Keratinocyte (primary cell): ENCODE data around the gene TRPM3. TPM values are rescaled to one million over a fixed set of nuclear protein-coding genes. Genes with fewer than 3 reads are reported as not detected.

Experiments
- DNase-seq: peaks from one replicate; pipeline ENCODE4 v3.0.0-alpha.2; 2011; ENCODE audit warnings: low read depth, missing footprints, low spot score
- FAIRE-seq: peaks from 2 replicates; lab custom pipeline; 2011; peaks lifted over from hg19 to GRCh38; lab: Jason Lieb, UNC
- H2AFZ ChIP-seq: 2 replicates; pipeline ENCODE4 v1.6.0; 2012; ENCODE audit warnings: low read length, control low read depth, inconsistent platforms; ENCODE audit not compliant: control insufficient read depth
- H3K27ac ChIP-seq: 2 replicates; pipeline ENCODE4 v1.5.1; 2011; ENCODE audit warnings: low read length; ENCODE audit not compliant: control insufficient read depth, insufficient read depth
- H3K27me3 ChIP-seq: 3 replicates; pipeline ENCODE4 v1.6.0; 2011; ENCODE audit warnings: low read length; ENCODE audit not compliant: control insufficient read depth, insufficient read depth; ENCODE audit errors: extremely low read depth
- H3K36me3 ChIP-seq, 2 experiments: 2 replicates in 1 of 2; 3 replicates in 1 of 2; pipeline ENCODE4 v1.5.1; 2011; ENCODE audit warnings: low read length in 2 of 2, mild to moderate bottlenecking in 1 of 2; ENCODE audit not compliant: control insufficient read depth in 2 of 2, insufficient read depth in 2 of 2; ENCODE audit errors: extremely low read depth in 1 of 2
- H3K4me1 ChIP-seq: 3 replicates; pipeline ENCODE4 v1.5.1; 2011; ENCODE audit warnings: low read length; ENCODE audit not compliant: control insufficient read depth, insufficient read depth; ENCODE audit errors: extremely low read depth
- H3K4me2 ChIP-seq: 3 replicates; pipeline ENCODE4 v1.6.0; 2011; ENCODE audit warnings: low read depth, low read length; ENCODE audit not compliant: control insufficient read depth, insufficient read depth; ENCODE audit errors: extremely low read depth
- H3K4me3 ChIP-seq, 3 experiments: fragments of 200-600 bp in 1 of 3; sonication (generic) in 1 of 3; 2 replicates in 2 of 3; 3 replicates in 1 of 3; pipeline ENCODE4 v1.5.1; 2011 to 2016; ENCODE audit warnings: low read length in 3 of 3, mild to moderate bottlenecking in 3 of 3, control low read depth in 2 of 3, inconsistent platforms in 1 of 3, low read depth in 1 of 3, mixed read lengths in 1 of 3, mixed run types in 1 of 3, moderate library complexity in 1 of 3; ENCODE audit not compliant: control insufficient read depth in 2 of 3, insufficient read depth in 2 of 3; ENCODE audit errors: extremely low read depth in 1 of 3
- H3K79me2 ChIP-seq: 2 replicates; pipeline ENCODE4 v1.6.0; 2012; ENCODE audit warnings: low read length; ENCODE audit not compliant: control insufficient read depth, insufficient read depth
- H3K9ac ChIP-seq: 3 replicates; pipeline ENCODE4 v1.6.0; 2011; ENCODE audit warnings: low read length; ENCODE audit not compliant: control insufficient read depth, insufficient read depth; ENCODE audit errors: extremely low read depth
- H3K9me1 ChIP-seq: 3 replicates; pipeline ENCODE4 v1.6.0; 2011; ENCODE audit warnings: low read length; ENCODE audit not compliant: control insufficient read depth, insufficient read depth; ENCODE audit errors: extremely low read depth
- H3K9me3 ChIP-seq: 2 replicates; pipeline ENCODE4 v1.5.1; 2012; ENCODE audit warnings: low read depth, low read length; ENCODE audit not compliant: control insufficient read depth
- H4K20me1 ChIP-seq: 3 replicates; pipeline ENCODE4 v1.6.0; 2011; ENCODE audit warnings: low read length; ENCODE audit not compliant: control insufficient read depth, insufficient read depth; ENCODE audit errors: extremely low read depth
- CTCF ChIP-seq, 3 experiments: IDR thresholded peaks in 1 of 3; conservative IDR thresholded peaks in 1 of 3; optimal IDR thresholded peaks in 1 of 3; 2 replicates in 2 of 3; 3 replicates in 1 of 3; pipeline versions ENCODE3 to v1.5.1; 2011; ENCODE audit warnings: low read length in 3 of 3, mild to moderate bottlenecking in 3 of 3, moderate library complexity in 2 of 3, control low read depth in 1 of 3, inconsistent platforms in 1 of 3; ENCODE audit not compliant: insufficient read depth in 2 of 3; ENCODE audit errors: extremely low read depth in 1 of 3
- EZH2 ChIP-seq: IDR thresholded peaks from one replicate; pipeline ENCODE4 v1.6.1; 2012; ENCODE audit warnings: inconsistent platforms, mild to moderate bottlenecking, low read length, moderate library complexity
- dilution Hi-C: fragments of 300-500 bp; cut with MboI; formaldehyde crosslinking; loops from one replicate; pipeline ENCODE4 v1.7.0; 2020; ENCODE audit warnings: low sequenced_read_pairs; ENCODE audit not compliant: extremely low pct_ligation_motif_present
- polyA plus RNA-seq, 5 experiments: library from polyadenylated mRNA; depleted of rRNA in 3 of 5; stranded (reverse) in 3 of 5; stranded (forward) in 1 of 5; unstranded in 1 of 5; fragments of >200 nt; gene quantifications; 1 replicate in 1 of 5; 2 replicates in 3 of 5; 3 replicates in 1 of 5; pipeline versions ENCODE4 v1.2.1 to v1.2.3, GENCODE V29; 2011 to 2012; ENCODE audit warnings: missing spikeins in 2 of 5, low read depth in 1 of 5, low replicate concordance in 1 of 5

Gene TRPM3
- polyA plus RNA-seq, 1 donor (not counting 4 experiments of a cell fraction or from before 2014, with no cell fraction given) = 0.03 TPM

GRCh38 chr9:70773579-70773978 is 347.8 kb downstream of the TRPM3 start:
- no peaks in the 10 kb centered on the region for H3K79me2 ChIP-seq
- no peaks in the 10 kb centered on the region for H3K36me3 ChIP-seq
- no peak overlapping the region for H3K27ac ChIP-seq
- H3K4me1 ChIP-seq = no peaks in the 10 kb centered on the region
- no peaks in the 10 kb centered on the region for H3K27me3 ChIP-seq
- TF ChIP-seq CTCF (optimal IDR thresholded peaks at IDR 0.05 in 1 of 3, IDR thresholded peaks at IDR 0.05 in 1 of 3, conservative IDR thresholded peaks at IDR 0.05 in 1 of 3; ENCODE audit: extremely low read depth in 1 of 3, insufficient read depth in 2 of 3, low read length in 3 of 3) (no peak), EZH2 (no peak)
- H2AFZ ChIP-seq = no peak overlapping the region
- no peaks in the 10 kb centered on the region for H4K20me1 ChIP-seq
- H3K9me1 ChIP-seq = no peaks in the 10 kb centered on the region
- no peaks in the 10 kb centered on the region for H3K9me3 ChIP-seq
- FAIRE-seq (no peak), DNase-seq (no peak)
- dilution Hi-C loops = no loop called here
- H3K9ac ChIP-seq = no peak overlapping the region
- no peak overlapping the region for H3K4me2 ChIP-seq
- H3K4me3 ChIP-seq = no peak overlapping the region

GRCh38 chr9:70772601-70773000 is 348.8 kb downstream of the TRPM3 start:
- DNase-seq = no peak
- Histone ChIP-seq H3K4me3 (no peak overlapping the region), H3K36me3 (no peaks in the 10 kb centered on the region), H3K27me3 (no peaks in the 10 kb centered on the region), H3K9me3 (no peaks in the 10 kb centered on the region), H3K79me2 (no peaks in the 10 kb centered on the region), H3K9me1 (no peaks in the 10 kb centered on the region), H3K4me1 (no peaks in the 10 kb centered on the region), H3K4me2 (no peak overlapping the region), H2AFZ (no peak overlapping the region), H3K27ac (no peak overlapping the region), H3K9ac (no peak overlapping the region), H4K20me1 (no peaks in the 10 kb centered on the region)
- TF ChIP-seq CTCF (optimal IDR thresholded peaks at IDR 0.05 in 1 of 3, IDR thresholded peaks at IDR 0.05 in 1 of 3, conservative IDR thresholded peaks at IDR 0.05 in 1 of 3; ENCODE audit: extremely low read depth in 1 of 3, insufficient read depth in 2 of 3, low read length in 3 of 3) = no peak
- TF ChIP-seq EZH2 = no peak
- no peak for FAIRE-seq
- dilution Hi-C loops = no loop called here
